ENCODE measurements around the gene ZDHHC19.
"Not testable (repeated sequence)": the region's sequence is repeated elsewhere in the genome, so short reads cannot be mapped to it uniquely, and the experiment has no call there.

Gene ZDHHC19

GRCh38 chr3:196210673-196211556 lies at the start of gene ZDHHC19:
ZDHHC19 (minus strand) TSS chr3:196211400; CDS start chr3:196211315, 85 bp downstream.
- DNase-seq = no peak

GRCh38 chr3:196260784-196261183 lies 49.6 kb upstream of the ZDHHC19 start:
- no peak for DNase-seq

GRCh38 chr3:196255776-196256175 lies 44.6 kb upstream of the ZDHHC19 start:
- DNase-seq = no peak

GRCh38 chr3:196254376-196255283 lies 43.4 kb upstream of the ZDHHC19 start:
- DNase-seq = no peak

GRCh38 chr3:196251918-196252317 lies 40.7 kb upstream of the ZDHHC19 start:
- DNase-seq = no peak

GRCh38 chr3:196246612-196247308 lies 35.6 kb upstream of the ZDHHC19 start:
- DNase-seq = no peak

GRCh38 chr3:196244166-196244565 lies 33.0 kb upstream of the ZDHHC19 start:
- DNase-seq = not testable (repeated sequence)

- no peak for DNase-seq
Observed at GRCh38 chr3:196241704-196242103, 30.5 kb upstream of the ZDHHC19 start.

GRCh38 chr3:196240424-196240823 lies 29.2 kb upstream of the ZDHHC19 start:
- no peak for DNase-seq

GRCh38 chr3:196238612-196239560 lies 27.7 kb upstream of the ZDHHC19 start:
- DNase-seq = no peak

GRCh38 chr3:196237203-196237602 lies 26.0 kb upstream of the ZDHHC19 start:
- DNase-seq = no peak

- DNase-seq = no peak
Observed at GRCh38 chr3:196236223-196236622, 25.0 kb upstream of the ZDHHC19 start.

GRCh38 chr3:196235452-196236122 lies 24.4 kb upstream of the ZDHHC19 start:
- DNase-seq = no peak

- no peak for DNase-seq
Observed at GRCh38 chr3:196232882-196233251, 21.7 kb upstream of the ZDHHC19 start.

GRCh38 chr3:196232154-196232881 lies 21.1 kb upstream of the ZDHHC19 start:
- DNase-seq = no peak

GRCh38 chr3:196227629-196228493 lies 16.7 kb upstream of the ZDHHC19 start:
- DNase-seq = no peak

GRCh38 chr3:196227121-196227561 lies 15.9 kb upstream of the ZDHHC19 start:
- no peak for DNase-seq

GRCh38 chr3:196225763-196226364 lies 14.7 kb upstream of the ZDHHC19 start:
- no peak for DNase-seq

GRCh38 chr3:196225086-196225485 lies 13.9 kb upstream of the ZDHHC19 start:
- no peak for DNase-seq
